ENCODE measurements around the gene AQP3. TPM values are rescaled to one million over a fixed set of nuclear protein-coding genes. Genes with fewer than 3 reads are reported as not detected.

The AQP3 gene
- polyA plus RNA-seq, 6 donors from 2014 or later, result 0.18 to 1.9 (median 0.94) TPM

DNA sequence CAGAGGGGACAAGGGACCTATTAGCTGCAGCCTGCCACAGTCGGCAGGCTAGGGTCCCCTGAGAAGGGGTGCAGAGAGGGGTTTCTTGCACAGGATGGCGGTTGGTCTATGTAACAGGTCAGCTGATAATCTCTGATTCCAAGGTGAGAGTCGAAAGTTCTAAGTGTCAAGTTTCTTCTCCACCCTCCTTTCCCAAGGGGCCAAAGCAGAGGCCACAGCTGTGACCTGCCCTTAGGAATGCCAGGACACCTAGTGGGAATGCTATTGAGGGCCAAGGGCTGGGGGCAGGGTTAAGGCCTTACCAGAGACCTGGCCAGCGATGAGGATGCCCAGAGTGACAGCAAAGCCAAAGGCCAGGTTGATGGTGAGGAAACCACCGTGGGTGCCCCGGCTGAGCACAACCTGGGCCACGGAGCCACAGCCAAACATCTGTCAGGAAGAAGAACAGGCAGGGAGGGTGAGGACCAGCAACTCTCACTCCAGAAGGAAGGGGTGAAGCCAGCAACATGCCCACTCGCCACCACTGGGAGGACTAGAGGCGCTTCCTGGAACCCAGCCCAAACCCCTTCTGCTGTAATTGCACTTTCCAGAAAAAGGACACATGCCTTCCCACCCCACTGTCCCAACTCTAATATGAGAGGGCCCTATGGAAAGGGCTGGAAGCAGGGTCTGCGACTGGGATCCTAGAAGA is 3.8 kb downstream of the AQP3 start:
- Mint-ChIP-seq H3K36me3 (no peaks in the 10 kb centered on the region), H3K4me3 (no peak overlapping the region), H3K27me3 (peaks cover 13 to 50% (median 22%) of the 10 kb centered on the region in 3 donors), H3K9me3 (no peaks in the 10 kb centered on the region), H3K27ac (no peak overlapping the region), H3K4me1 (peaks cover 14 to 20% (median 20%) of the 10 kb centered on the region in 3 donors)
- DNase-seq (no peak), ATAC-seq (ENCODE audit: low read depth in 2 of 2) (no peak)

- Mint-ChIP-seq H3K4me1 (peaks cover 15 to 21% (median 20%) of the 10 kb centered on the region in 3 donors), H3K27ac (no peak overlapping the region), H3K27me3 (peaks cover 10 to 45% (median 22%) of the 10 kb centered on the region in 3 donors), H3K36me3 (no peaks in the 10 kb centered on the region), H3K9me3 (no peaks in the 10 kb centered on the region), H3K4me3 (peak overlapping the region in 1 of 8 donors; percentile 17)
- ATAC-seq (ENCODE audit: low read depth in 2 of 2) (no peak), DNase-seq (no peak)
These were observed 4.3 kb downstream of the AQP3 start for GRCh38 chr9:33443047-33443446.

GRCh38 chr9:33442125-33442524 is 5.3 kb downstream of the AQP3 start:
- H3K27ac Mint-ChIP-seq, result peak overlapping the region in 1 of 6 donors; percentile 36

DNA sequence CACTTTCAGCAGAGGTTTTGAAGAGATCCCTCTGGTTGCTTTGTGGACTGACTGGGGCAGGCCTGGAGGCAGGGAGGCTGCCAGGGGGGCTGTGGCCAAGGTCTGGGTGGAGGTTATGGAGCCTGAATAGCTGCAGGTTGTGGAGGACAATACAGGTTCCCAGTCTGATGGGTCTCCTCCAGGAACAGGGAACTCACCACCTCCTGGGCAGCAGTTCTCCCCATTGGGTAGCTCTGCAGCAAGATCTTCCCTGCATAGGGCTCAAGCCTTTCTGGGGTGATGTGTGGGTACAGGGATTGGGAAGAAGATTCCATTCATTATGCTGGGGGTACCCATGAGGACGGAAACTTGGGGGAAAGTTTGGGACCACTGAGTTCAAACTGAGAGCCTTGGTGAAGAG is 6.8 kb downstream of the AQP3 start:
- Mint-ChIP-seq H3K27ac (no peak overlapping the region), H3K4me3 (peak overlapping the region in 1 of 8 donors; percentile 30), H3K36me3 (no peaks in the 10 kb centered on the region), H3K27me3 (peaks cover 9 to 28% (median 23%) of the 10 kb centered on the region in 3 donors), H3K9me3 (no peaks in the 10 kb centered on the region), H3K4me1 (peaks cover 4 to 6% (median 6%) of the 10 kb centered on the region in 3 donors)
- DNase-seq, result no peak
- no peak for ATAC-seq (ENCODE audit: low read depth in 2 of 2)

More at GRCh38 chr9:33442125-33442524, 5.3 kb downstream of the AQP3 start:
- Mint-ChIP-seq H3K4me1 (peaks cover 13 to 18% (median 17%) of the 10 kb centered on the region in 3 donors), H3K4me3 (no peak overlapping the region), H3K36me3 (no peaks in the 10 kb centered on the region), H3K9me3 (no peaks in the 10 kb centered on the region), H3K27me3 (peaks cover 13 to 35% (median 19%) of the 10 kb centered on the region in 3 donors)
- ATAC-seq (ENCODE audit: low read depth in 2 of 2) (no peak), DNase-seq (no peak)

DNA sequence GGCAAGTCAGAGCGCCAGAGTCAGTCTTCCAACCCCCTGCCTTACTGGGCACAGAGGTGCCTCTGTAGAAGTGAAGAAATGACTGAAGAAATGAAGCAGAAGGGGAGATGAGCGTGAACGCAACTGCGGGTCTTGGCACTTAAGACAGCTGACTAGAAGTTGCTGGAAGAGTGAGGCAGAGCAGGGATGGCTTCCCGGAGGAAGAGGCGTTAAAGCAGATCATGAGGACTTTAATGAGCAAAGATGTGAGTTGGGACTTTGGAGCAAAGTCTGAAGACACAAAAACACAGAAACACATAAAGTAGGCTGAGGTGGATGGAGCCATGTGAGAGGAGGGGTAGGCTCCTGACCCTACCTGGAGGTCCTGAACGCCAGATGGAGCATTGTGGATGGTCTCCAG is 7.2 kb downstream of the AQP3 start:
- Mint-ChIP-seq H3K4me1 (peaks cover 4 to 6% (median 6%) of the 10 kb centered on the region in 3 donors), H3K36me3 (no peaks in the 10 kb centered on the region), H3K27ac (no peak overlapping the region)

GRCh38 chr9:33439731-33440130 is 7.7 kb downstream of the AQP3 start:
- ATAC-seq (ENCODE audit: low read depth in 2 of 2) (no peak), DNase-seq (no peak)
- Mint-ChIP-seq H3K9me3 (no peaks in the 10 kb centered on the region), H3K4me1 (peaks cover 4 to 6% (median 6%) of the 10 kb centered on the region in 3 donors), H3K27ac (no peak overlapping the region), H3K27me3 (peaks cover 4 to 32% (median 24%) of the 10 kb centered on the region in 3 donors), H3K4me3 (no peak overlapping the region), H3K36me3 (no peaks in the 10 kb centered on the region)

More for the DNA sequence above, 7.2 kb downstream of the AQP3 start:
- ATAC-seq (ENCODE audit: low read depth in 2 of 2) (no peak), DNase-seq (no peak)
- H3K27me3 Mint-ChIP-seq, result peaks cover 7 to 28% (median 24%) of the 10 kb centered on the region in 3 donors
- no peaks in the 10 kb centered on the region for H3K9me3 Mint-ChIP-seq
- H3K4me3 Mint-ChIP-seq, result no peak overlapping the region

- ATAC-seq (ENCODE audit: low read depth in 2 of 2), result no peak
- Mint-ChIP-seq H3K27me3 (peaks cover 7 to 38% (median 30%) of the 10 kb centered on the region in 3 donors), H3K4me3 (no peak overlapping the region), H3K9me3 (no peaks in the 10 kb centered on the region), H3K4me1 (peaks cover 4 to 6% (median 6%) of the 10 kb centered on the region in 3 donors), H3K36me3 (no peaks in the 10 kb centered on the region), H3K27ac (no peak overlapping the region)
- DNase-seq, result no peak
These were observed 8.3 kb downstream of the AQP3 start for GRCh38 chr9:33438926-33439680.

DNA sequence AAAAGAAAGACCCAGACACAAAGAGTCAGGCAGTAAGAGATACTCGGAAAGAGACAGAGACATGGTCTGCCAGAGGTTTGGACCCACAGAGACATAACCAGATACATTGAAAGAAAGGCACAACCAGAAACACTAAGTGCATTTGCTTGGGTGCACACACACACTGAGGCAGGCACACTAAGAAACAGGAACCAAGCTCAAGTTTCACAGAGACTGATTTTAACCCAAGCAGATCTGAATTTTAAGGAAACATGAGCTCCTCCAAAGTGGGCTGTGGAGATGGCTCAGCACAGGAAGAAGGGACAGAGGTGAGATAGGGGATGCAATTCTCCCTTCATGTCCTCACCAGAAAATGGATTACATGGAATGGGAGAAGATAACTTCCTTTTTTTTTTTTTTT is 9.5 kb downstream of the AQP3 start:
- no peaks in the 10 kb centered on the region for H3K9me3 Mint-ChIP-seq
- peak; percentile 42 to 72 for ATAC-seq (ENCODE audit: low read depth in 2 of 2)
- H3K27me3 Mint-ChIP-seq, result peaks cover 9 to 40% (median 33%) of the 10 kb centered on the region in 3 donors
- no peak for DNase-seq
- no peak overlapping the region for H3K4me3 Mint-ChIP-seq
- peaks cover 4 to 6% (median 6%) of the 10 kb centered on the region in 3 donors for H3K4me1 Mint-ChIP-seq
- H3K36me3 Mint-ChIP-seq, result no peaks in the 10 kb centered on the region
- peak overlapping the region in 1 of 6 donors; percentile 1 for H3K27ac Mint-ChIP-seq

DNA sequence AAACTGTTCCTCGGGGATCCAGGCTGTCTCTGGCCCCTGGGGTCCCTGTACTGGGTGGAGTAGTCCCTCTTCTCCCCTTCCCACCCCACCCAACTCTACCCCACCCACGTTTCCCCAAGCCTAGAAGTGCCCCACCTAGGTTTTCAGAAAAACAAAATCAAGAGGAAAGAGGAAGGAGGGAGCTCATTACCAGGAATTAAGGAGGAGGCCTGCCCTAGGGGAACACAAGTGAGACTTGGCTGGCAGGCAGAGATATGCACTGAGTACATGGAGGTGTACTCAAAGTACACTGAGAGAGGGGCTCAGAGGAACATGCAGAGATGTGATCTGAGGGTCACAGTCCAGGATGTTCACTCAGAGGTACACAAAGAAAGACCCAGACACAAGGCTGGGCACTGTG is 10.2 kb downstream of the AQP3 start:
- Mint-ChIP-seq H3K4me3 (no peak overlapping the region), H3K36me3 (no peaks in the 10 kb centered on the region), H3K27me3 (peaks cover 9 to 40% (median 33%) of the 10 kb centered on the region in 3 donors), H3K4me1 (peaks cover 4 to 6% (median 6%) of the 10 kb centered on the region in 3 donors), H3K27ac (no peak overlapping the region), H3K9me3 (no peaks in the 10 kb centered on the region)
- no peak for ATAC-seq (ENCODE audit: low read depth in 2 of 2)
- DNase-seq, result no peak

DNA sequence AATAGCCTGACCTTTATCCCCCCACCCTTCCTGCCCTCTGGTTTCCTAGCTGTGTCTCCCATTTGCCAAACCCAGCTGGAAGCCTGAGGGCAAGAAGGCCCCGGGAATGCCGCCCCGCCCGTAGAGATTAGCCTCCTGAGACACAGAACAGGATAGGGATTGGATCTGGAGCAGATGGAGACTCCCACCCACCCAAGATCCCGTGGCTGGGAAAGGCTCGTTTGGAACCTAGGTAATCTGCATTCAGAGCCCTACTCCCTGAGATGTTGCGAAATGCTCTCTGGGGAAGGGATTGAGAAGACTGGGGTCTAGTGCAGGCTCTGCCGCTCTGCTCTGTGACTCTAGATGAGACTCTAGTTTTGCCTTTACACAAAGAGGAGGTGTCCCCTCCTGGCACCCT is 10.9 kb downstream of the AQP3 start:
- Mint-ChIP-seq H3K4me3 (peak overlapping the region in 1 of 8 donors; percentile 10), H3K36me3 (no peaks in the 10 kb centered on the region), H3K27me3 (peaks cover 9 to 36% (median 33%) of the 10 kb centered on the region in 3 donors), H3K4me1 (peaks cover 4 to 6% (median 6%) of the 10 kb centered on the region in 3 donors), H3K9me3 (no peaks in the 10 kb centered on the region), H3K27ac (no peak overlapping the region)
- ATAC-seq (ENCODE audit: low read depth in 2 of 2) (no peak), DNase-seq (no peak)

- peak overlapping the region in 1 of 6 donors; percentile 90 for H3K27ac Mint-ChIP-seq
These were observed 11.5 kb downstream of the AQP3 start for GRCh38 chr9:33435821-33436277.

GRCh38 chr9:33434317-33435105 is 12.9 kb downstream of the AQP3 start:
- Mint-ChIP-seq H3K27ac (peak overlapping the region in 1 of 6 donors; percentile 54), H3K9me3 (no peaks in the 10 kb centered on the region), H3K36me3 (no peaks in the 10 kb centered on the region), H3K4me3 (no peak overlapping the region), H3K27me3 (peaks cover 9 to 24% (median 21%) of the 10 kb centered on the region in 3 donors), H3K4me1 (peaks cover 4 to 6% (median 6%) of the 10 kb centered on the region in 3 donors)
- ATAC-seq (ENCODE audit: low read depth in 2 of 2) (no peak), DNase-seq (no peak)

More at GRCh38 chr9:33435821-33436277, 11.5 kb downstream of the AQP3 start:
- Mint-ChIP-seq H3K4me1 (peaks cover 4 to 6% (median 6%) of the 10 kb centered on the region in 3 donors), H3K4me3 (no peak overlapping the region), H3K36me3 (no peaks in the 10 kb centered on the region), H3K9me3 (no peaks in the 10 kb centered on the region), H3K27me3 (peaks cover 9 to 34% (median 33%) of the 10 kb centered on the region in 3 donors)
- ATAC-seq (ENCODE audit: low read depth in 2 of 2) (no peak), DNase-seq (no peak)

GRCh38 chr9:33433871-33434270 is 13.5 kb downstream of the AQP3 start:
- H3K4me3 Mint-ChIP-seq, result no peak overlapping the region
- ATAC-seq (ENCODE audit: low read depth in 2 of 2) (no peak), DNase-seq (no peak)
- H3K36me3 Mint-ChIP-seq, result no peaks in the 10 kb centered on the region
- H3K27me3 Mint-ChIP-seq, result peaks cover 9 to 18% (median 16%) of the 10 kb centered on the region in 3 donors
- no peak overlapping the region for H3K27ac Mint-ChIP-seq
- H3K4me1 Mint-ChIP-seq, result peaks cover 4 to 6% (median 4%) of the 10 kb centered on the region in 3 donors
- H3K9me3 Mint-ChIP-seq, result no peaks in the 10 kb centered on the region

All from naive B cell (primary cell).